Adrenal gland (tissue), 5 donors: Measurements from ENCODE around the gene RTTN.

Experiments used
- CTCF ChIP-seq, 6 experiments: fragments of 450-650 bp in 4 of 6; fragments of 200-600 bp in 2 of 6; sonication (generic) in 1 of 6; IDR thresholded peaks; 1 replicate in 5 of 6; 2 replicates in 1 of 6; pipeline versions ENCODE4 v1.5.1 to v1.8.0; 2016 to 2021; ENCODE audit warnings: antibody characterized with exemption in 6 of 6, mild to moderate bottlenecking in 2 of 6, moderate library complexity in 1 of 6
- POLR2A ChIP-seq, 2 donors: fragments of 450-650 bp; IDR thresholded peaks; one replicate each; pipeline ENCODE4 v1.6.1; 2017; ENCODE audit warnings: antibody characterized with exemption in 2 of 2, mild to moderate bottlenecking in 2 of 2, moderate library complexity in 1 of 2
- donor health status: DM: no; HTN: no; CAD: no.

GRCh38 chr18:70181015-70181414 lies 24.5 kb downstream of the RTTN start:
- no peak for TF ChIP-seq CTCF (IDR thresholded peaks at IDR 0.05)
- peak in 1 of 2 donors; percentile 38 for TF ChIP-seq POLR2A (IDR thresholded peaks at IDR 0.05)
